HCT116 (cell line): ENCODE data around the gene DOCK2. TPM values are rescaled to one million over a fixed set of nuclear protein-coding genes. Genes with fewer than 3 reads are reported as not detected.

Experiments
- ATAC-seq: fragments of 200-7000 bp; cut with Tn5 transposase; 2 replicates; pipeline ENCODE4 v1.9.1; 2020; ENCODE audit warnings: mild to moderate bottlenecking, moderate library complexity
- BruUV-seq: library from RNA; stranded (reverse); fragments of 400-500 nt; replicated peaks from 2 replicates; lab custom pipeline; 2021; lab: Mats Ljungman, UMichigan
- CTCF ChIA-PET: fragments of 300-600 bp; sonication (Branson Sonifier 250); formaldehyde crosslinking; loops from one replicate; lab custom pipeline; 2021; ENCODE audit warnings: antibody characterized with exemption; lab: Charles Lee
- POLR2A ChIA-PET: fragments of 300-600, 350-600 bp; sonication (Branson Sonifier 250); formaldehyde crosslinking; loops from one replicate; lab custom pipeline; 2021; ENCODE audit warnings: antibody characterized with exemption; lab: Charles Lee
- RAD21 ChIA-PET, 2 experiments: fragments of 300-600 bp; sonication (Branson Sonifier 250); formaldehyde crosslinking; loops; one replicate each; lab custom pipeline; 2023; ENCODE audit warnings: low total read pairs in 2 of 2; ENCODE audit not compliant: uncharacterized antibody in 2 of 2, unreplicated experiment in 2 of 2, low non-redundant PET in 1 of 2; lab: Charles Lee
- DNase-seq: peaks from one replicate; pipeline ENCODE4 v3.0.0-alpha.2; 2010; ENCODE audit warnings: low read depth, low spot score
- H2AFZ ChIP-seq: fragments of 200-600 bp; shearing (Covaris generic), sonication (generic); 2 replicates; pipeline ENCODE4 v1.6.1; 2017; ENCODE audit warnings: low read depth, mixed run types, mixed read lengths, antibody characterized with exemption, low read length; ENCODE audit not compliant: poor library complexity, severe bottlenecking
- H3K27ac ChIP-seq: 2 replicates; pipeline ENCODE4 v1.5.1; 2012; ENCODE audit warnings: low read depth, low read length
- H3K27me3 ChIP-seq: fragments of 200-600 bp; sonication (generic); 2 replicates; pipeline ENCODE4 v1.6.1; 2016; ENCODE audit warnings: mixed run types, low read length, mixed read lengths; ENCODE audit not compliant: insufficient read depth
- H3K36me3 ChIP-seq, 2 experiments: fragments of 200-500 bp in 1 of 2; fragments of 200-600 bp in 1 of 2; sonication (Bioruptor generic) in 1 of 2; sonication (generic) in 1 of 2; 2 replicates each; pipeline versions ENCODE4 v1.5.1 to v1.6.1; 2014 to 2016; ENCODE audit warnings: low read length in 2 of 2, inconsistent platforms in 1 of 2, mixed read lengths in 1 of 2, mixed run types in 1 of 2; ENCODE audit not compliant: insufficient read depth in 2 of 2, control insufficient read depth in 1 of 2
- H3K4me1 ChIP-seq, 2 experiments: fragments of 200-600 bp in 1 of 2; sonication (generic) in 1 of 2; 2 replicates each; pipeline versions ENCODE4 v1.5.1 to v1.6.1; 2012 to 2017; ENCODE audit warnings: low read length in 2 of 2, inconsistent platforms in 1 of 2, mild to moderate bottlenecking in 1 of 2, mixed read lengths in 1 of 2, mixed run types in 1 of 2, moderate library complexity in 1 of 2; ENCODE audit not compliant: insufficient read depth in 2 of 2, control insufficient read depth in 1 of 2
- H3K4me2 ChIP-seq: fragments of 200-600 bp; sonication (generic); 2 replicates; pipeline ENCODE4 v1.6.1; 2017; ENCODE audit warnings: mixed run types, low read length, mixed read lengths
- H3K4me3 ChIP-seq, 2 experiments: fragments of 200-600 bp in 1 of 2; sonication (generic) in 1 of 2; replicated peaks in 1 of 2; 2 replicates each; pipeline ENCODE4 v1.5.1; 2011 to 2016; ENCODE audit warnings: low read length in 2 of 2, control low read depth in 1 of 2, low read depth in 1 of 2, mild to moderate bottlenecking in 1 of 2, mixed read lengths in 1 of 2, mixed run types in 1 of 2
- H3K79me2 ChIP-seq: fragments of 200-600 bp; sonication (generic); 2 replicates; pipeline ENCODE4 v1.6.1; 2017; ENCODE audit warnings: mild to moderate bottlenecking, mixed run types, low read length, moderate library complexity, mixed read lengths; ENCODE audit not compliant: insufficient read depth
- H3K9ac ChIP-seq: fragments of 200-600 bp; sonication (generic); 2 replicates; pipeline ENCODE4 v1.6.1; 2016; ENCODE audit warnings: low read length, mixed read lengths
- H3K9me2 ChIP-seq: fragments of 200-600 bp; sonication (generic), shearing (Covaris generic); 2 replicates; pipeline ENCODE4 v1.6.1; 2017; ENCODE audit warnings: mixed run types, mild to moderate bottlenecking, moderate library complexity; ENCODE audit not compliant: insufficient read depth
- H3K9me3 ChIP-seq, 2 experiments: fragments of 200-500 bp in 1 of 2; fragments of 200-600 bp in 1 of 2; sonication (Bioruptor generic) in 1 of 2; sonication (generic) in 1 of 2; 2 replicates each; pipeline ENCODE4 v1.6.1; 2014 to 2017; ENCODE audit warnings: low read length in 2 of 2, mixed read lengths in 2 of 2, inconsistent platforms in 1 of 2, low read depth in 1 of 2, mild to moderate bottlenecking in 1 of 2, mixed run types in 1 of 2, moderate library complexity in 1 of 2; ENCODE audit not compliant: control insufficient read depth in 1 of 2, insufficient read depth in 1 of 2
- H4K20me1 ChIP-seq: fragments of 200-600 bp; sonication (generic), shearing (Covaris generic); 2 replicates; pipeline ENCODE4 v1.6.1; 2017; ENCODE audit warnings: mixed run types, mild to moderate bottlenecking, moderate library complexity; ENCODE audit not compliant: insufficient read depth
- POLR2AphosphoS5 ChIP-seq: IDR thresholded peaks from 2 replicates; pipeline ENCODE4 v1.6.1; 2011; ENCODE audit warnings: mild to moderate bottlenecking, low read depth, low read length, moderate library complexity
- SP1 ChIP-seq: IDR thresholded peaks from 2 replicates; pipeline ENCODE4 v1.6.1; 2012; ENCODE audit warnings: low read depth
- TCF7L2 ChIP-seq: IDR thresholded peaks from 2 replicates; pipeline ENCODE4 v1.7.0; 2011; ENCODE audit warnings: borderline replicate concordance, inconsistent platforms; ENCODE audit not compliant: insufficient read depth, insufficient read length; ENCODE audit errors: extremely low read depth
- ZNF274 ChIP-seq: fragments of 200-500 bp; sonication (Bioruptor generic); IDR thresholded peaks from 2 replicates; pipeline ENCODE4 v1.6.1; 2014; ENCODE audit warnings: mild to moderate bottlenecking, low read depth, low read length, inconsistent platforms
- intact Hi-C: fragments of 100-400 bp; cut with micrococcal nuclease; formaldehyde crosslinking; loops from 2 replicates; pipeline ENCODE4 v1.10.0; 2022
- total RNA-seq: library from RNA; stranded (reverse); gene quantifications from one replicate; pipeline ENCODE4 v1.2.1, GENCODE V29; 2021; ENCODE audit not compliant: unreplicated experiment

Gene DOCK2
- total RNA-seq, 1 experiment from 2014 or later, result 0.89 TPM

DNA sequence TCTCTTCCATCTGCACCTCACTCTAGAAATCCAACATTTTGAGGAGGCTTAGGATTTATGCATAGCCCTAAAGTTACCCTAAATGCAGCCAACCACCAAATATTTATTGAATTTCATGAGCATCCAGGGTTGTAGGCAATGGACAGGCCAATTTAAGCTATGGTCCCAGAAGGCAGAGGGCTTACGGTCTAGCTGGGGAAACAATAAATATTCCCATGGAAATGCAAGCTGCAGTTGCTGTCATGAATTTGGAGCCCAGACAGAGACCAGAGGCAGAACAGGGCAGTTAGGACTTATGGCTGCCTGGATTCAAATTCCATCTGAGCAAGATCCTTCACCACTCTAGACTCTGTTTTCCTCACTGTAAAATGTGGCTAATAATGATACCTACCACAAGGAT lies 352.3 kb downstream of the DOCK2 start:
- H3K4me2 ChIP-seq, result no peak overlapping the region
- H3K27ac ChIP-seq, result no peak overlapping the region
- H3K4me3 ChIP-seq, result no peak overlapping the region
- H3K4me1 ChIP-seq, result no peaks in the 10 kb centered on the region
- TF ChIP-seq POLR2AphosphoS5 (no peak), ZNF274 (no peak), TCF7L2 (no peak)
- H3K9me2 ChIP-seq, result no peaks in the 10 kb centered on the region
- H2AFZ ChIP-seq, result no peak overlapping the region
- ChIA-PET POLR2A (no interaction called here), CTCF (no interaction called here), RAD21 (no interaction called here)
- no peak for DNase-seq
- H3K9ac ChIP-seq, result no peak overlapping the region
- H3K79me2 ChIP-seq, result no peaks in the 10 kb centered on the region
- no TSS peak for BruUV-seq
- no peaks in the 10 kb centered on the region for H3K36me3 ChIP-seq
- no peaks in the 10 kb centered on the region for H3K9me3 ChIP-seq
- H3K27me3 ChIP-seq, result peaks cover 73% of the 10 kb centered on the region
- intact Hi-C loops, result no loop called here
- ATAC-seq, result no peak
- no peaks in the 10 kb centered on the region for H4K20me1 ChIP-seq

DNA sequence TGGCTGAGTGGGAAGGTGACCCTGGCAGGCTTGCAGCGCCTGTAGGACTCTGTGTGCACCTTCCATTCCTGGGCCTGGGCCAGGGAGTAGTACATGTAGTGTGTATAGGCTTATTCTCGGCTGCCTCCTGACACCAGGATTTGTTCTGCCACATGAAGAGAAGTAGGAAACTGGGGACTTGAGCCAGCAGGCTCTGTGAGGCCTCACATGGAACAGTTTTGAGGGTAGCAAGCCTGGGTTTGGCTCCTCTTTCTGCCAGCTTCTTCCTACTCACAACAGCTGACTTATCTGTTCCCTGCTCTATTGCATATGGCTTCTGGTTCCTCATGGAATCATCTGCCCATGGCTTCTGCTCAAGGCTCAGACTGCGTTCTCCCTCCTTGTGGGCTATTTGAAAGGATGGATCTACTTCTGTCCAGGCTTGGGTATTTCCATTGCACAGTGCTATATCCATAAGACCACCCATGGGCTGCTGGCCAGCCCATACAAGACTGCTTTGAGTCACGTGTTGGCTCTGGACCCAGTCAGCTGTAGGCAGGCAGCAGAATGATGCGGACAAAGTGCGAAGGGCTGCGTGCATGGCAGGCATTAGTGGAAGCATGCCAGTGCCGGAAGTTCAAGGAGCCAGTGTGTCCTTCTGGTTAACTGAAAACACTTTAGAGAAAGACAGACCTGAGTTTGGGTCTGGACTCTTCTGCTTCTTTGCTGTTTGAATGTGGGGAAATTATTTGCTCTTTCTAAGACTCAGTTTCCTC lies 354.2 kb downstream of the DOCK2 start:
- Histone ChIP-seq H3K36me3 (no peaks in the 10 kb centered on the region), H3K4me1 (no peaks in the 10 kb centered on the region), H3K27me3 (peaks cover 74% of the 10 kb centered on the region), H3K9ac (no peak overlapping the region), H2AFZ (no peak overlapping the region), H3K4me2 (no peak overlapping the region), H3K4me3 (no peak overlapping the region), H3K9me3 (no peaks in the 10 kb centered on the region), H3K9me2 (no peaks in the 10 kb centered on the region), H4K20me1 (no peaks in the 10 kb centered on the region), H3K79me2 (no peaks in the 10 kb centered on the region), H3K27ac (no peak overlapping the region)
- RAD21 ChIA-PET, result no interaction called here
- intact Hi-C loops, result no loop called here
- ATAC-seq, result no peak
- no peak for DNase-seq
- TF ChIP-seq SP1, result no peak
- BruUV-seq, result no TSS peak
- CTCF ChIA-PET, result no interaction called here
- POLR2A ChIA-PET, result no interaction called here
